Mesodermal cell (in vitro differentiated cells): ENCODE measurements around the gene HCFC1R1. TPM values are rescaled to one million over a fixed set of nuclear protein-coding genes. Genes with fewer than 3 reads are reported as not detected.
"Not testable (repeated sequence)": the region's sequence is repeated elsewhere in the genome, so short reads cannot be mapped to it uniquely, and the experiment has no call there.

Source experiments
- H3K27ac ChIP-seq: 2 replicates; pipeline ENCODE4 v1.7.0; 2013; ENCODE audit warnings: mild to moderate bottlenecking, low read depth, low read length, moderate library complexity; ENCODE audit not compliant: severe bottlenecking
- H3K36me3 ChIP-seq: 2 replicates; pipeline ENCODE4 v1.7.1; 2013; ENCODE audit warnings: mild to moderate bottlenecking, low read length, moderate library complexity; ENCODE audit not compliant: control insufficient read depth, insufficient read depth
- H3K4me1 ChIP-seq: one replicate; pipeline ENCODE4 v1.7.1; 2013; ENCODE audit warnings: mild to moderate bottlenecking, low read length; ENCODE audit not compliant: insufficient read depth, control insufficient read depth, poor library complexity, severe bottlenecking
- H3K4me3 ChIP-seq: 2 replicates; pipeline ENCODE4 v1.7.0; 2013; ENCODE audit warnings: low read length, control low read depth, mild to moderate bottlenecking; ENCODE audit not compliant: insufficient read depth, poor library complexity, severe bottlenecking; ENCODE audit errors: extremely low read depth
- H3K9me3 ChIP-seq: 2 replicates; pipeline ENCODE4 v1.7.1; 2013; ENCODE audit warnings: mild to moderate bottlenecking, low read length, moderate library complexity; ENCODE audit not compliant: control insufficient read depth
- WGBS, 2 experiments: methylation state at CpG; one replicate each; pipeline ENCODE4 v1.1.5; 2013; ENCODE audit warnings: missing lambda C conversion rate in 2 of 2; ENCODE audit not compliant: insufficient coverage in 2 of 2; 5-methylcytosine and 5-hydroxymethylcytosine counted together
- polyA plus RNA-seq, 2 experiments: library from polyadenylated mRNA; stranded (reverse); fragments of 50-300 nt; gene quantifications; one replicate each; pipeline ENCODE4 v1.2.3, GENCODE V29; 2013

HCFC1R1 gene
- polyA plus RNA-seq (2013, experiment 1 of 2) = 106 TPM
- polyA plus RNA-seq (2013, experiment 2 of 2) = 97.8 TPM

GRCh38 chr16:3023669-3024478 lies at the start of gene HCFC1R1, which contains the start of gene THOC6:
Gene HCFC1R1 (minus strand): TSS chr16:3023942. CDS start chr16:3023941, 1 bp downstream.
Gene THOC6 (plus strand): TSS chr16:3024035. CDS start chr16:3024327, 292 bp downstream.
- Histone ChIP-seq H3K4me3 (peak within 1 kb of the TSS; percentile 73), H3K27ac (peak within 1 kb of the TSS; percentile 100), H3K9me3 (no peaks in the 10 kb centered on the region), H3K36me3 (peaks cover 36% of the 10 kb centered on the region), H3K4me1 (peaks cover 22% of the 10 kb centered on the region)
- 1% methylated on average over 44 to 50 of the region's 69 CpGs for WGBS, 2 experiments

DNA sequence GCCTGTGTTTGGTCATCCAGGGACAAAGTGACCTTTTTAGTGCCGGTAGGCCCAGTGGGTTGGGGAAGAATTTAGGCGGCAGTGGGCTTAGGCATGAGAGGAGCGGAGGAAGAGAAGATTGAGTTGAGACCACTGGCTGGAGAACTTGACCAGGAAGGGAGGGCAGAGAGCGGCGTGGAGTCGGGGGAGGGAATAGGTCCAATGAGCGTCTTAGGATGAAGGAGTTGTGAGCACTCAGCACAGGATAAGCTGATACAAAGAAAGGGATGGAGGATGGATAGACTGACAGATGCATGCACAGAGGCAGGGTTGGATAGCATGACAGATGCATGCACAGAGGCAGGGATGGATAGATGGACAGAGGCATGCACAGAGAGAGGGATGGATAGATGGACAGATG lies 49.7 kb upstream of the HCFC1R1 start:
- Histone ChIP-seq H3K27ac (no peak overlapping the region), H3K4me1 (no peaks in the 10 kb centered on the region), H3K36me3 (no peaks in the 10 kb centered on the region), H3K4me3 (no peak overlapping the region), H3K9me3 (no peaks in the 10 kb centered on the region)
- 95 to 99% methylated on average over 6 to 7 of the region's 7 CpGs for WGBS, 2 experiments

DNA sequence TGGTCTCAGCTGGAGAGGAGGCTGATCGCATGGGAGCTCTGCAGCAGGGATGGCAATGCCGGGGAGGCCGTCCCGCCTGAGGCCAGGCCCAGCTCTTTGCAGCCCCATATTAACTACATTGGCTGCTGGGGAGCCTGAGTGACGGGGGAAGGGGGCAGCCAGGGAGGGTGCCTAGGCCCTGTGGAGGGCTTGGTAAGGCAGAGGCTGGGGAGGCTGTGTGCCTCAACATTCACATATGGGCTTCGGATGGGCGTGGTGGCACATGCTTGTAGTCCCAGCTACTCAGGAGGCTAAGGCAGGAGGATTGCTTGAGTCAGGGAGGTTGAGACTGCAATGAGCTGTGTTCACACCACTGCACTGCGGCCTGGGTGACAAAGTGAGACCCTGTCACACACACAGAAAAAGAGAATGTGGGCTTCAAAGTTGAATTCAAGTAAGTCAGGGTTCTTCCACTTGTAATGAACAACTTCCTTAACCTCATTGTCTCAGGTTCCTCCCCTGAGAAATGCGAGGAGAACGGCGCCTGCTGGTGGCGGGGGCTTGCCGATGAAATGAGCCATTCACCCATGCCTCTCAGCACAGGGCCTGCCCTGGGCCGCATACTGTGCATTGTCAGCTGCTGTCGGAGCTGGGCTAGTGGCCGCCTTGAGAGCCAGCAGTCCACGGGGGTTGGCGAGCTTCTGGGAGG lies 49.0 kb upstream of the HCFC1R1 start:
- WGBS, 2 experiments = 67 to 68% methylated on average over 1 to 3 of the region's 18 CpGs
- H3K4me3 ChIP-seq, H3K4me1 ChIP-seq, H3K36me3 ChIP-seq, H3K27ac ChIP-seq, H3K9me3 ChIP-seq: not testable (repeated sequence)

GRCh38 chr16:3072148-3072547 lies 48.4 kb upstream of the HCFC1R1 start:
- not testable (repeated sequence) for H3K27ac ChIP-seq, H3K4me1 ChIP-seq, H3K36me3 ChIP-seq, H3K9me3 ChIP-seq, H3K4me3 ChIP-seq
- WGBS, 2 experiments = 88% methylated on average over 3 of the region's 4 CpGs; no CpG with 5 or more reads in 1 of the 2 experiments

DNA sequence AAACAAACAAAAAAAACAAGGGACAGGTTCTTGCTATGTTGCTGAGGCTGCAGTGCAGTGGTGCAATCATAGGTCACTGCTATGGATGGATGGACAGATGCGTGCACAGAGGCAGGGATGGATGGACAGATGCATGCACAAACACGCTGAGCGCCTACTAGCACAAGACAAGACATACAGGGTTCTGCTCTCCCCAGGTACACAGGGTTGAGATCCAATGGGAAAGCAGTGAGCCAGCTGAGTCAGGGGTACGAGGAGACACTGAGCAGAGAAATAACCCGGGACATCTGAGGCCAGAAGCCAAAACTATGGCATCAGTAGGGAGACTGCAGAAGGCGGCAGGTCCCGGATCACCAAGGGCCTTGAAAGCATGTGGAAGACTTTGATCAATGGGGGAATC lies 47.9 kb upstream of the HCFC1R1 start:
- Histone ChIP-seq H3K4me1 (no peaks in the 10 kb centered on the region), H3K9me3 (no peaks in the 10 kb centered on the region), H3K4me3 (no peak overlapping the region), H3K36me3 (no peaks in the 10 kb centered on the region), H3K27ac (no peak overlapping the region)
- WGBS, 2 experiments = 96 to 98% methylated on average over 7 of the region's 7 CpGs

- H3K4me1 ChIP-seq = no peaks in the 10 kb centered on the region
- no peaks in the 10 kb centered on the region for H3K9me3 ChIP-seq
- H3K36me3 ChIP-seq = no peaks in the 10 kb centered on the region
- H3K27ac ChIP-seq = no peak overlapping the region
- H3K4me3 ChIP-seq = no peak overlapping the region
- WGBS, 2 experiments = 84 to 100% methylated on average over 5 to 8 of the region's 9 CpGs
Measured at GRCh38 chr16:3070608-3071111, 46.9 kb upstream of the HCFC1R1 start.

GRCh38 chr16:3069146-3069545 lies 45.4 kb upstream of the HCFC1R1 start:
- H3K9me3 ChIP-seq, H3K36me3 ChIP-seq, H3K4me3 ChIP-seq, H3K27ac ChIP-seq, H3K4me1 ChIP-seq: not testable (repeated sequence)
- WGBS, 2 experiments = 95 to 100% methylated on average over 8 to 9 of the region's 11 CpGs

- no peaks in the 10 kb centered on the region for H3K9me3 ChIP-seq
- H3K27ac ChIP-seq = no peak overlapping the region
- 83 to 100% methylated on average over 1 of the region's 4 CpGs for WGBS, 2 experiments
- no peak overlapping the region for H3K4me3 ChIP-seq
- no peaks in the 10 kb centered on the region for H3K36me3 ChIP-seq
- H3K4me1 ChIP-seq = no peaks in the 10 kb centered on the region
Measured at GRCh38 chr16:3068487-3068886, 44.7 kb upstream of the HCFC1R1 start.

DNA sequence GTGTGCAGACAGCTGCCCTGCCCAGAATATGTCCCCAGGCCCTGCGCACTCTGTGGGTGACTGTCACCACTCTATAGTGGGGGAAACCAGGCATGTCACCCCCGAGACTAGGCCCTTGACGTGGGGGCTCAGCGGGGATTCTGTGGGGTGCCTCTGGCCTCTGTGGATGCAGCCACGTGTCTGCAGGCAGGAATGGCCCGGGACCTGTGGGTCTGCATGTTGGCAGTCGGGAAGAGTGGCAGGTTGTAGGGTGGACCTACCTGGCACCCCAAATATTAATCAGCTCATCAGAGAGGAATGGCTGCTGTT lies 42.7 kb upstream of the HCFC1R1 start:
- Histone ChIP-seq H3K4me1 (no peaks in the 10 kb centered on the region), H3K4me3 (no peak overlapping the region), H3K9me3 (no peaks in the 10 kb centered on the region), H3K36me3 (no peaks in the 10 kb centered on the region), H3K27ac (no peak overlapping the region)
- 92 to 95% methylated on average over 4 to 7 of the region's 7 CpGs for WGBS, 2 experiments

DNA sequence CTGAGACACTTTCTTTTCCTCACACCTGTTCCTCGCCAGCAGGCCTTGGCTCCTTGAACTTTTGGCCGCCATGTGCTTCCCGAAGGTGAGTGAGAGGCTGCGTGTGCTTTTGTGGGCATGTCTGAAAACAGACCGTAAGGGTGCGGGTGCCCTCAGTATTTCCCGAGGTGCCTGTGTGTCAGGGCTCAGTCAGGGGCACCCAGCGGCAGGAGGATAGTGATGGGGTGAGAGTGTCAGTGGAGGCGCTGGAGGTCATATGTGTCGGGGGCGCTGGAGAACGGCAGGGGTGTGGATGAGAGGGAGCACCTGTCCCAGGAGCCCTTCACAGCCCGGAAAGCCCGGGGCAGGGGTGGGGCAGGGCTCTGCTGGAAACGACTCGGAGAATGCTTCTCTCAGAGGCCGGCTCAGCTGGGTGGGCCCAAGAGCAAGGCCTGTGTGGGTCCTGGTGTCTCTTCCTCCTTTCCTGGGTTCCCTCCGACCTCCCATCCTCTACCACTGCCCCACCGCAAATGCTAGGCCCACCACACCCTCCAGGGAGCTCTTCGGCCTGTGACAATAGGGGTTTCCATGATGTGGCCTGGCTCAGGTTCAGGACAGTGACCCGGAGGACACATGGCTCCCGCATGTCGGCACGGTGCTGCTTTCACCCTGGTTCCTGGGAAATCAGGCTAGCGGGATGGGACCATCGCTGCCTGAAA lies 42.1 kb upstream of the HCFC1R1 start:
- H3K9me3 ChIP-seq = no peaks in the 10 kb centered on the region
- no peak overlapping the region for H3K27ac ChIP-seq
- 90 to 95% methylated on average over 19 to 25 of the region's 26 CpGs for WGBS, 2 experiments
- H3K4me3 ChIP-seq = no peak overlapping the region
- no peaks in the 10 kb centered on the region for H3K36me3 ChIP-seq
- no peaks in the 10 kb centered on the region for H3K4me1 ChIP-seq
